HG03520 (cell line): Measurements from ENCODE around the gene ADAMTS12.

ENCODE experiments used
- ATAC-seq: cut with Tn5 transposase; IDR thresholded peaks from one replicate; pipeline ENCODE4 v1.9.1; 2021; ENCODE audit warnings: mild to moderate bottlenecking, moderate library complexity; ENCODE audit not compliant: unreplicated experiment

ADAMTS12 gene

GRCh38 chr5:33726422-33727165 lies 165.2 kb downstream of the ADAMTS12 start:
- ATAC-seq = no peak

- no peak for ATAC-seq
Observed at GRCh38 chr5:33725806-33726205, 166.0 kb downstream of the ADAMTS12 start.

- ATAC-seq = no peak
Observed at GRCh38 chr5:33721491-33722200, 170.1 kb downstream of the ADAMTS12 start.

- no peak for ATAC-seq
Observed at GRCh38 chr5:33720176-33720575, 171.6 kb downstream of the ADAMTS12 start.

- ATAC-seq = no peak
Observed at GRCh38 chr5:33719769-33720168, 172.0 kb downstream of the ADAMTS12 start.

GRCh38 chr5:33715661-33716060 lies 176.1 kb downstream of the ADAMTS12 start:
- ATAC-seq = no peak

- ATAC-seq = no peak
Observed at GRCh38 chr5:33713136-33713765, 178.5 kb downstream of the ADAMTS12 start.

- no peak for ATAC-seq
Observed at GRCh38 chr5:33712664-33713063, 179.1 kb downstream of the ADAMTS12 start.

- no peak for ATAC-seq
Observed at GRCh38 chr5:33711094-33711679, 180.6 kb downstream of the ADAMTS12 start.

- no peak for ATAC-seq
Observed at GRCh38 chr5:33702867-33703266, 188.9 kb downstream of the ADAMTS12 start.

GRCh38 chr5:33701951-33702350 lies 189.8 kb downstream of the ADAMTS12 start:
- ATAC-seq = no peak

GRCh38 chr5:33701251-33701650 lies 190.5 kb downstream of the ADAMTS12 start:
- ATAC-seq = no peak

GRCh38 chr5:33696411-33696810 lies 195.4 kb downstream of the ADAMTS12 start:
- no peak for ATAC-seq

- ATAC-seq = no peak
Observed at GRCh38 chr5:33692980-33693379, 198.8 kb downstream of the ADAMTS12 start.

- ATAC-seq = no peak
Observed at GRCh38 chr5:33691856-33692255, 199.9 kb downstream of the ADAMTS12 start.

GRCh38 chr5:33690374-33691135 lies 201.2 kb downstream of the ADAMTS12 start:
- ATAC-seq = no peak

GRCh38 chr5:33688526-33688925 lies 203.3 kb downstream of the ADAMTS12 start:
- ATAC-seq = no peak

GRCh38 chr5:33688066-33688465 lies 203.7 kb downstream of the ADAMTS12 start:
- ATAC-seq = no peak

GRCh38 chr5:33685873-33686755 lies 205.7 kb downstream of the ADAMTS12 start:
- no peak for ATAC-seq
